Tibial nerve (tissue), 4 donors: Measurements from ENCODE around the gene CRYGB.

Experiments
- CTCF ChIP-seq, 5 experiments: fragments of 200-600 bp in 3 of 5; fragments of 450-650 bp in 2 of 5; sonication (generic) in 3 of 5; IDR thresholded peaks; one replicate each; pipeline ENCODE4 v1.5.1; 2016 to 2019; ENCODE audit warnings: antibody characterized with exemption in 5 of 5, mild to moderate bottlenecking in 3 of 5, moderate library complexity in 2 of 5
- EP300 ChIP-seq, 2 donors: sonication (generic); formaldehyde crosslinking; IDR thresholded peaks; one replicate each; pipeline ENCODE4 v1.6.1; 2017; ENCODE audit warnings: antibody characterized with exemption in 2 of 2, mild to moderate bottlenecking in 1 of 2

- TF ChIP-seq CTCF (IDR thresholded peaks at IDR 0.05), result no peak
- peak in 1 of 2 donors; percentile 47 for TF ChIP-seq EP300 (IDR thresholded peaks at IDR 0.05)
Measured at GRCh38 chr2:208172125-208172524, 26.2 kb upstream of the CRYGB start.
